ENCODE measurements around the gene PPM1H.
"Not testable (repeated sequence)": the region's sequence is repeated elsewhere in the genome, so short reads cannot be mapped to it uniquely, and the experiment has no call there.

The PPM1H gene

GRCh38 chr12:62947364-62947763 is 12.4 kb upstream of the PPM1H start:
- DNase-seq (ENCODE audit: low read depth), result no peak

- DNase-seq (ENCODE audit: low read depth), result no peak
Measured at GRCh38 chr12:62943779-62944395, 8.9 kb upstream of the PPM1H start.

- DNase-seq (ENCODE audit: low read depth), result not testable (repeated sequence)
Measured at GRCh38 chr12:62942316-62942715, 7.4 kb upstream of the PPM1H start.

- no peak for DNase-seq (ENCODE audit: low read depth)
Measured at GRCh38 chr12:62934239-62934798, 631 bp downstream of the PPM1H start.

- no peak for DNase-seq (ENCODE audit: low read depth)
Measured at GRCh38 chr12:62933602-62934238, 1.2 kb downstream of the PPM1H start.

- no peak for DNase-seq (ENCODE audit: low read depth)
Measured at GRCh38 chr12:62933220-62933601, 1.7 kb downstream of the PPM1H start.

- no peak for DNase-seq (ENCODE audit: low read depth)
Measured at GRCh38 chr12:62931477-62931876, 3.5 kb downstream of the PPM1H start.

- DNase-seq (ENCODE audit: low read depth), result no peak
Measured at GRCh38 chr12:62930546-62931425, 4.2 kb downstream of the PPM1H start.

GRCh38 chr12:62928632-62929031 is 6.3 kb downstream of the PPM1H start:
- no peak for DNase-seq (ENCODE audit: low read depth)

GRCh38 chr12:62925680-62926079 is 9.3 kb downstream of the PPM1H start:
- no peak for DNase-seq (ENCODE audit: low read depth)

GRCh38 chr12:62924084-62924483 is 10.9 kb downstream of the PPM1H start:
- no peak for DNase-seq (ENCODE audit: low read depth)

- DNase-seq (ENCODE audit: low read depth), result no peak
Measured at GRCh38 chr12:62922539-62922938, 12.4 kb downstream of the PPM1H start.

GRCh38 chr12:62919838-62920237 is 15.1 kb downstream of the PPM1H start:
- no peak for DNase-seq (ENCODE audit: low read depth)

- no peak for DNase-seq (ENCODE audit: low read depth)
Measured at GRCh38 chr12:62917926-62918325, 17.0 kb downstream of the PPM1H start.

GRCh38 chr12:62916632-62917425 is 18.1 kb downstream of the PPM1H start:
- DNase-seq (ENCODE audit: low read depth), result no peak

- no peak for DNase-seq (ENCODE audit: low read depth)
Measured at GRCh38 chr12:62915204-62915529, 19.8 kb downstream of the PPM1H start.

GRCh38 chr12:62914443-62915203 is 20.3 kb downstream of the PPM1H start:
- no peak for DNase-seq (ENCODE audit: low read depth)

GRCh38 chr12:62913380-62913779 is 21.6 kb downstream of the PPM1H start:
- DNase-seq (ENCODE audit: low read depth), result no peak

GRCh38 chr12:62912644-62913043 is 22.3 kb downstream of the PPM1H start:
- DNase-seq (ENCODE audit: low read depth), result no peak

- DNase-seq (ENCODE audit: low read depth), result no peak
Measured at GRCh38 chr12:62911286-62911685, 23.7 kb downstream of the PPM1H start.

- no peak for DNase-seq (ENCODE audit: low read depth)
Measured at GRCh38 chr12:62910549-62911169, 24.3 kb downstream of the PPM1H start.

All from non-pigmented ciliary epithelial cell (primary cell).